ENCODE data around the gene STXBP6.

The STXBP6 gene

DNA sequence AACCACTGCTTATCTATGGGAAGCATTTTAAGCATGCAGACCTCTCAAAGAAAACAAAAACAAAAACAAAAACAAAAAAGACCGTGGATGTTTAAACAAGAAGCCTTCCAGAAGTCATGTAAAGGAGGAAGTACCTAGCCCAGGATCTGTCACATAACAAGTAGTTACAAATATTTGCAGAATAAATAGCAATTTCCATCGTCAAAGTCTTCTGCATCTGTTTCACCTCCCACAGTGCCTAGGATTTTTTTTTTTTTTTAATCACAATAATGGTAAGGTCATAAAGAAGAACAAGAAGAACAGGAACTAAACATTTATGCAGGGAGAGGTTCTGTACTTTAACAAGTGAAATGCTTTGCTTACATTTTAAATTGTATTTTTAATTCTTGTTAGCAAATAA is 2.4 kb upstream of the STXBP6 start:
- no peak for DNase-seq (ENCODE audit: low spot score)

DNA sequence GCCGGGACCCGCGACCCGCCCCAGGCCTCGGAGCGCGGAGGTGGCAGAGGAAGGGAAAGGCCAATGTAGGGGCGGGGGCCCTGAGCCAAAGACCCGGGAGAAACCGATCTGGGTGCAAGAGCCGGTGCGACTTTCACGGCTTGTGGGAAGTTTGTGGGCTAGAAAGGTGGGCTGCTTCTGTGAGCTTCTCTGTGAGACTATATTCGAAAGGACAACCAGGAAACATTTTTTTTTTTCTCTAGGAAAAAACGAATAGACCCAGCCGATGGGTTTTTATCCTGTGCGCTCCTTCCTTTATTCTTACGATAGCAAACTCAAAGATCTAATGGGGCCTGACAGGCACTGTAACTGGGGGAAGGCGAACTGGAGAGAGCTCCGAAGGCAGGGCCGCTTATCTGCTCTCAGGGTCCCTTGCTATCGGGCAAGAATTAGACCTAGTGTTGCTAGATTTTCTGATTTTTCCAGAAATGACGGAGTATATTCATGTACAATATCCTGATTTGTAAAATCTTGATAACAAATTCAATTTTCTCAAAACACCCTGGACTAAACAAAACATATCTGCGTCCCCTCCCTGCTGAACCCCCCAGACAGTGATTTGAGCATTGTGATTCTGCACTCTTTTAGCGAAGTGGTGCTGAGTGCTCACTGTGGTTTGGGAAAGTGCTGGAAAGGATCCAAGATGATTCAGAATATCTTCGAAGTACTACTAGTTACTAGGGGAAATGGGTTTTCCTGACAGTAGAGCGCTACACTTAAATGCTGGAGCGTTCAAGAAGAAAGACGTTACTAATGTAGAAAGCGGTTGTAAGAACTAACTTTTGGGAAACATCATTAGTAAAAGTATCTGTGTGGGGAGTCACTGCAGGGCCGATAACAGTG is 563 bp upstream of the STXBP6 start:
- DNase-seq (ENCODE audit: low spot score): peak; percentile 32

DNA sequence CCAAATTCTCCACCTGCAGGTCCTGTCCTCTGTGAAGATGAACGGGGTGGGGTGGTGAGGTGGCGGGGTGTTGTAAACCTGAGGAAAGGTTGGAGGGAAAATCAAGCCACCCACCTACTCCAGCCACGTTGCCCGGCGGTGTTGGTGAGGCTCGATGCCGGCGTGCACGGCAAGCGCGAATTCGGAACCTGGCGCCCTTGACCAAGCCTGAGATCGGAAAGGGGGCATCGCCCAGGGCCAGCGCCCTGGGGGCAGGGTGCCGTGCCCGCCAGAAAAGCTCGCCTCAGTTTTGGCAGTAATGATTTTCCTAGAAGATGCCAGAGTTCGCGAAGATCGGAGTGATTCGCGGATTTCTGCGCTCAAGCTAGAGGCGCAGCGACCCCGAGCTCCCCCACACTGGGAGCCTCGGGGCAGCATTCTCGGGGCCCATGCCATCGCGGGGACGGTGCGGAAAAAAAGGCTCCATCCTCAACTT is 817 bp downstream of the STXBP6 start:
- DNase-seq (ENCODE audit: low spot score): no peak

DNA sequence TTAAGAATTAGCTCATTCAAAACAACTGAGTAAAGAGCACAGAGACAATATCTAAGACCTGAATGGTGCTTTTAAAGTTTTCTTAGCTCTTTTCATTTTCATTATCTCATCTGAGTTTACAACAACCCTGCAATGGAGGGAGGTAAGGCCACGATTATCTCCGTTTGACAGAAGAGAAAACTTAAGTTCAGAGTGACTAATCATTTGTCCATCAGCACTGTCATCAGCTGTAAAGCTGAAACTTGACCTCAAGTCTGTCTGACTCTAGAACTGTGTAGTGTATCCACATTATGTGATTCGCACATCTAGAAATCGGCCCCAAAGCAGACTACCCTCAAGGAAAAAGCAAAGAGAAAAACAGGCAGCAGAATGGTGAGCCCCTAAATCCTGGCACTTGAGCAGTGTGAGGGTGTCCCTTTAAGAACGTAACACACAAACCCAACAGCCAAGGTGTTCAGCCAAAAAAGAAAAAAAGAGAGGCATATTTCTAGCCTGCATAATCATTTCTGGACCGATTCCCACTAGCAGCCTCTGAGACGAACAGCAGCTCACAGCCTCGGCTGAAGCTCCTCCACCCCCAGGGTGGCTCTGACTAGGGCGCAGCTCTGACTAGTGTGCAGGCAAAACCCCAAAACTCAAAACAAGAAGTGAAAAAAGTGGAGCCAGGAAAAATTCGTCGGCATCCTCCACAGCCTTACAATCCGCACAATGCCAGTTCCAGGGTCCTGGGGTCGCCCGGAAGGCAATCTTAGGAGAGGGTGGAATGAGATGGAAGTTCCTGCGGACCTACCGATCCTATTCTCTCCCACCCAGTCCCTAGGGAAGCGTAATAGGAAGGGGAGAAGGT is 1.6 kb downstream of the STXBP6 start:
- peak; percentile 32 for DNase-seq (ENCODE audit: low spot score)

DNA sequence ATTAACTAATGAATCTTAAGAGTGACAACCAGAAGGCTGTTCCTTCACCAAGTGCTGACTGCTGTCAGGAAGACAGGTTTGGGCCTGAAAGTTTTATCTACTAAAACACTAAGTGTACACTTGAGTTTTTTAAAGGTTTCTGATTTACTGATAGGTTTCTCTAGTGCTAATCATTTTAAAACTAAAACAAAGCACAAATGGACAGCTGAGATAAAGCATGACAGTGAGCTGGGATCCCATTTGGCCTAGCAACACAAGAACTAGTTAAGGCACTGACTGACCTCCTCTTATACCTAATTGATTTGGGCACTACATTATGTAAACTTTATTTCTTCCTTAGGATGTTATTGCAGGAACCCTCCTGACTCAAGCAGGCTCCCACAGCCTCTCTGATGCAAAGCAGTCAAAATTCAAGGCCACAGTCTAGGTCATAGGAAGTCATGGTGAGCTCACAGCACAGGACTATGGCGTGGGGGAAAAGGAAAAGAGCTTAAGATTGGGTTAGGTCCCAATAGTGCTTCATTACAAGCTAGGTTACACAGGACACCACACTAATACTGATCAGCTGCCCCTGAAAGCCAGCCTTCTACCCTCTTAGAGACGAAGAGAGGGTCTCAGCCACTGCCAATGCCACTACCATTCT is 3.5 kb downstream of the STXBP6 start:
- no peak for DNase-seq (ENCODE audit: low spot score)

DNA sequence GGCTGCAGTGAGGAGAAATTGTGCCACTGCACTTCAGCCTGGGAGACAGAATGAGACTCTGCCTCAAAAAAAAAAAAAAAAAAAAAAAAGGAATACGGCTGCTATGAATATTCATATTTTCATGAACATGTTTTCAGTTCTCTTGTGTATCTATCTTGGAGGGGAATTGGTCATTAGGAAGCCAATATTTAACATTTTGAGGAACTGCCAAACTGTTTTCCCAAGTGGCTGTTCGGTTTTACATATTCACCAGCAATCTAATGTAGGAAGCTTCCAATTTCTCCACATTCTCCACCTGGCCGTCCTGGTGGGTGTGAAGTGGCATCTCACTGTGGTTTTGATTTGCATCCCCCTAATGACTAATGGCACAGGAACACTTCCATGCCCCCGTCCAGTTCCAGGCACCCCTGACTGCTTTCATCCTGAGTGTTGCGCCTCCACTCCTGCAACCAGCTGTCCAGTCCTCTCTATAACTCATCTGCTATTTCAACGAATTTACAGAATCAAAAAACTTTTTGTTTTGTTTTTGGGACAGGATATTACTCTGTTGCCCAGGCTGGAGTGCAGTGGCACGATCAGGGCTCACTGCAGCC is 5.7 kb downstream of the STXBP6 start:
- no peak for DNase-seq (ENCODE audit: low spot score)

DNA sequence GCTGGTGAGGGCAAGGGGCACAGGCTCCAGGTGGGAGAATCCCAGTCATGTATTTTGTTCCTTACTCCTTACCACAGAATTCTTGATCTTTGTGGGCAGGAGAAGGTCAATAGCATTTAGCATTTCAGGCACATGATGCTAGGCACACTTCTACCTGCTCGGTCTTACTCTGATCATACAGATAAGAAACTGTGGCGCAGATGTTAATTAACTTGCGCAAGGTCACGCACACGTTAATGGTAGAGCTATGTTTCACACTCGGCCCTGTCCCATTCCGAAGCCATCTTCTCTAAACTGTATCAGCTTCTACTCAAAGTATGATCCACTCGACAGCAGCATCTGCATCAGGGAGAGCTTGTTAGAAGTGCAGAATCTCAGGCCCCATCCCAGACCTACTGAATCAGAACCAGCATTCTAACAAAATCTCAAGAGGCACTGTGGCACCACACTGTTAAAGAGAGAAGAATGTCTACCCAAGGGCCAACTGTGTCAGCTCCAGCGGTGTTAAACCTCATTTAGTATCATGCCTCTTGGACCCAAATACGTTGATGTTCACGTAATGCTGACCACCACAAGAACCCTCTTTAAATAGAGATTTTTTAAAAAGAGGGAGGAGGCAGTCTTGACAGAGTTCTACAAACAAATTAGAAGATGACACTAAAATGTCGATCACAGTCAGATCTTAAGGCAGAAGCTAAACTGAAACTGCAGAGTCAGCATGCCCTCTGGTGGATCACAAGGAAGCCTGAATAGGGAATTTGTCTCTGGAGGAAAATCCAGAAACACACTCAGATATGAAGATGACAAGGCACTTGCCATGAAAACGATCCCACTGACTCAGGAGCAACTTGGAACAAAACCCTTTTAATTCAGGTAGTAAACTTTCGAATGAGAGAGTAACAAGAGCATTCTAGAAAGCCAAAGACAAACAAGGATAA is 7.3 kb downstream of the STXBP6 start:
- DNase-seq (ENCODE audit: low spot score): peak; percentile 37

DNA sequence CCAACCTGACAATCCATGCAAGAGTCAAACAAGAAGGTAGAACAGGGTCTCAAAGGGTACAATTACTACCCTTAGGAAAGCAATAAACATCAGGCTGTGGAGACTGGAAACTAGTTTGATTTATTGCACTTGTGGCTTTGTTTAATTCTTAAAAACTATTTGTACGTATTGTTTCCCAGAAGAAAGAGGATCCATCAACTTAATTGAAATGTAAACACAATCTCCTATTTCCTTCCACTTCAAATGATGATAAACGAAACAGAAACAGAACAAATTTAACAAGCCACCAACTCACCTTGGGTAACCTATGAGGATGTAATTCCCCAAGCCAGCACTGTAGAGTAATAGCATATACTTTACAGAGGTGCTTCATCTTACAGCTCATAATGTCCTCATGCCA is 8.0 kb downstream of the STXBP6 start:
- no peak for DNase-seq (ENCODE audit: low spot score)

DNA sequence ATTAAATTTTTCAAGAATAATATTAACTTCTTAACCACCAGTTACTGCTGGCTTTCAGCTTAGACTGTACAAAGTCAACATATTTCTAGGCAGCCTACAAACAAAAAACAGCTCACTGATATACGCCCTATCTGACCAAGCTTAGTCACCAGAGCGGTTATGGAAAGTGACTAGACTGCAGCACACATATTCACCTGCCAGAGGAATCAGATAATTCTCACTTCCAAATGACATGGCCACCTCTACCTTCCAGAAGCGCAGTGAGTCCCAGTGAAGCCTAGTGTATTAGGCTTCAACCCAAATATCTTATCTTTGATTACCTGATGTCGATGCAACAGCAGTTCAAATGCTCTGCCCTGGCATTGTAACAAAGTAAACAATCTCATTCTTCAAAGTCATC is 8.5 kb downstream of the STXBP6 start:
- no peak for DNase-seq (ENCODE audit: low spot score)

DNA sequence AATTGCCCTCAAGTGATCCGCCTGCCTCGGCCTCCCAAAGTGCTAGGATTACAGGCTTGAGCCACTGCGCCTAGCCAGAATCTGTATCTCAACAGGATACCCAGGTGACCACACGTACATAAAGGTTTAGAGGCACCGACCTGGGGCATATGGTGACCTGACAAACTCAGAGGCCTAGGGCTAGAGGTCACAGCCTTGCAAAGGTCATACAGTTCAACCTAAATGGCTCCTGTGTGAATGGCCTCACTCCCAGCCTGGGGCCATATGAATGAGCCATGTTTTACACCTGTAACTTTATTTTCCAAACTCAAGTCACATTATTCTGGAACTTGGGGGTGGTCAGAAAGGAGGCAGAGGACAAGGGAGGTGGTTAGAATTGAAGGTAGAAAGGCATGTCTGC is 10.0 kb downstream of the STXBP6 start:
- DNase-seq (ENCODE audit: low spot score): no peak

DNA sequence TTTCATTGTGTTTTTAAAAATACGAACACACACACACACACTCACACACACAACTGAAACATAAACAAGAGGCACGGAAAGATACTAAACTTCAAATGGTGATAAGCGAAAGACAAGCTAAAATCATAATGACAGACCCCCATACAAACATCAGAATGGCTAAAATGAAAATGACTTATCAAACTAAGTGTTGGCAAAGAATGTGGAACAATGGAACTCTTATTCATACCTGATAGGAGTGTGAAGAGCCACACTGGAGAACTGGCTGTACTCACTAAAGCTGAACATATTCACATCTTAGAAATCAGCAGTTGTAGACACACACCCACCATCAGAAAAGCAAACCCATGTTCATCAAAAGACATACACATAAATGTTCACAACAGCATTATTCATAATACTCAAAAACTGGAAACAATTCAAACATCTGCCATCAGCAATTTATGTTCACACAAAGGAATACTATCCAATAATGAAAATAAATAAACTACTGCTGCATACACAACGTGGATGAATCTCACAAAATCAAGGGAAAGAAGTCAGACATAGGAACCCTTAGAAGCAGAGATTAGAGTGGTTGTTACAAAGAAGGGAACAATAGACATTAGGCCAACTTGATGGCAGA is 11.8 kb downstream of the STXBP6 start:
- no peak for DNase-seq (ENCODE audit: low spot score)

DNA sequence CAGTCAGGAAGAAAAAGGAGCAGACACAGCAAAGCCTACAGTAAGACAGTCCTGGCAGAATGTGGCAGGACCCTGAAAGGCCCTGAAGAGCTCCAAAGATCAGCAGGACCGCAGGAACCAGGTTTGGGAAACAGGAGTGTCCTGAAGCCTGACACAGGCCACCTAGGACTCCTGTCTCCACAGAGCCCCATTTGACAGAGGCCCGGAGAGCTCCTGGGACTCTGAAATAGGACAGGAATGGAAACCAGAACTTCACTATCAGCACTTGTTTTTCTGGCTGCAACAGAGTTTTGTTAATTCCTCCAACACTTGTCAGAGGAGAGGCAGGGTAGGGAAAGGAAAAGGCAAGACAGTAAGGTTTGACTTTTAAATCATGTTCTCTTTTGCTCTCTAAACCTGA is 12.9 kb downstream of the STXBP6 start:
- DNase-seq (ENCODE audit: low spot score): no peak

DNA sequence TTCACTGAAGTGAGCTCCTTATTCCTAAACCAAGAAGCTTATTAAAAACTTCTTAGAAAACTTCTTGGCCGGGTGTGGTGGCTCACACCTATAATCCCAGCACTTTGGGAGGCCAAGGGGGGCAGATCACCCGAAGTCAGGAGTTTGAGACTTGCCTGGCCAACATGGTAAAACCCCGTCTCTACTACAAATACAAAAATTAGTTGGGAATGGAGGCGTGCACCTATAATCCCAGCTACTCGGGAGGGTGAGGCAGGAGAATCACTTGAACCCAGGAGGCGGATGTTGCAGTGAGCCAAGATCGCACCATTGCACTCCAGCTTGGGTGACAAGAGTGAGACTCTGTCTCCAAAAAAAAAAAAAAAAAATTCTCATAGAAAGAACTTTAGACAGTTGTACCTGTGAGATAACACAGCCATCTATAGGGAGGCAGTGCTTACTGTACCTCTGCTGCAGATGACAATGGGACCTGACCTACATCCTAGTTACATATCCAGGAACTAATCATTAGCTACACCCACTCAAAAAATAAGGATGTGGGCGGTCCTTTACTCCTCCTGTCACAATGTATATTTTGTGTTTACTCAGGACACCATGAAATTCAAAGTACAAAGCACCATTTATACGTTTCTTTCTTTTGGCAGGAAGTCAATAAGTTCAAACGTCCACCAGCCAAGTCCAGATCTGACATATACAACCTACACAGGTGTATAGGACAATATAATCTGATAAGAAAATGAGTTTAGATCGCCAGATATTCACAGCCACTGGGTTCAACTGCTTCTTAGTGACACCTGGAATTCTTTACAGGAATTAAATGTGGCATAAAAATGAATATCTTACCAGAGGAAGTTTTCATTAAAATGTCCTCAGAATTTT is 14.9 kb downstream of the STXBP6 start:
- no peak for DNase-seq (ENCODE audit: low spot score)

DNA sequence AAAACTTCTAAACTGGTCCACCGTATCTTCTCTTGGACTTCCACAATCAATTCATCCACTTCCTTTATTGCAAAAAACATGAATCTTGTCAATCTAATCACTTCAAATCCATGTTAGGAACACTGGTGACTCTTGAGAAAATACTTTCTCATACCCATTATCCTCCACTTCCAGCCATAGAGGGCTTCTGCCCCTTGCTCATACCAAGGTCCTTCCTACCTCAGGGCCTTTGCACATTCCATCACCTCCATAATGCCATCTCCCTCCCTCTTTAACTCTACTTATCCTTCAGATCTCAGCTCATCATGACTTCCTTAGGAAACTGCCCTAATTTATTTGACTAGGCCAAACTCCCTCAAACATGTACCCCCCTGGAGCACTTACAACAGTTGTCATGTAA is 16.6 kb downstream of the STXBP6 start:
- DNase-seq (ENCODE audit: low spot score): no peak

DNA sequence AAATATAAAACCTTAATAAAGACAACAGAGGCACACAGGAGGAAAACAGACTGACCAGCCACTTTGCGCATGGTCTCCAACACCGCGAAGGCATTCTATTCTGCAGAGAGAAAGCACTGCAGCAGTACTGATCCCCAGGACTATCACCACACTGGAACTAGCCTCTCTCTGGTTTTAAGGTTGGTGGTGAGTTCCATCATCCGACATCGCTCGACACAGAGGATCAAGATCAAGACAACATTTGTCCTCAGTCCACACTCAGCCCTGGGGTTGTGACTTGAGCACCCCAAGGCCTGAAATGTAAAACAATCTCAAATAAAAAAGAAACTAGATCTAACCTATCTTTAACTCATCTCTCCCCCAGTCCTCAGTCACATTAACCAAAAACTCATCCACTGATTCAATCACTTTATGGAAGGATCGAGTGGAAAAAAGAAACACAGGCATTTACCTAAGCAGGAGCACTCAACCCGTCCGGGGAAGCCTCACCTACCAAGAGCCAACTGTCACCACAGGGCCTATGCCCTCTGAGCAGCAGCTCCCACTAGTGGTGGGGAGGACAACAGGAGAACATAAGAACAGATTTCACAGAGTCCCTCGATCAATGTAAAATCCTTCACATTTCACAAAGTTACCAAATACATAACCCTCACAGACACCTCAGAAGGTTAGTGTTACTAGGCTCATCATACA is 17.7 kb downstream of the STXBP6 start:
- DNase-seq (ENCODE audit: low spot score): peak; percentile 43

DNA sequence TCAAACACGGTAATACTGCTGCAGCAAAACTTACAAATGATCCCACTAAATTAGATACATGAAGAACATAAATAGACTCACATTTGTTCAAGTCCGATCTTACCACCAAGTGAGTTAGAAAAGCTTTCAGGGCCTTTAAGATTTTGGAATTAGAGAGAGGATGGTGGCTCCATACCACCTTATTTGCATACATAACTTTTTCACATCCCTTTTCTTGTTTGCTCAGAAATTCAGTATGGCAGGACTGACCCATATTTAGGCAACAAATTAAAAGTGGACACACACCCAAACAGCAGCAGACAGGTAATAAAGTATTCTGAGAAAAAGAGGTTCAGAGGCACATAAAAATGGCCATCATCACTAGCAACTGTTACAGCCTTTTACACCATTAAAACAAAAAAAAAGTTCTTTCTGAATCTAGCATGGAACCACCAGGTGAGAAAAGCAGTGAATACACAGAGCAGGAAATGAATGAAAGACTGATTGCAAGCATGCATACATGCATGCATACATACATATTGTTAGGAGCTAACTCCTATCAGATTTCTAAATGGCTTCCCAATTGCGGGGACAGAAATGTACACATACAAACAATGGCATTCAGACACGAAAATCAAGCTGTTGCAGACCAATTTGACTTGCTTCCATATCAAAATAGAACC is 23.3 kb downstream of the STXBP6 start:
- no peak for DNase-seq (ENCODE audit: low spot score)

DNA sequence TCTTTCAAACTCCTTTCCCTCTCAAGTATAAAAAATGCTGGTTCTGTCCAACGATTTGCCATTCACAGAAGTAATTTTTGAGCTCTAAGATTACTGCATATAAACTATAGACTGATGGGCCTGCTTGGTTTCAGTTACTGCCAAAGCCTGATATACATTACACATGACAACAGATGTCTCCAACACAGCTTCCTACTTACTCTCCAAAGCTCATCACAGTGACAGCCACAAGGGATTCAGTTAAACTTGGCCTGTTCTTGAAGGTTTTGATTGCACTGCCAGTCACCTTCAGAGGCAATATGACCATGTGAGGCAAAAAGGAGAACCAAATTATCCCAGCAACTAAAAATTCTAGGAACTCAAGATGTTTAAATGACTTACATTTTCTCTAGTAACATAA is 30.1 kb downstream of the STXBP6 start:
- DNase-seq (ENCODE audit: low spot score): no peak

DNA sequence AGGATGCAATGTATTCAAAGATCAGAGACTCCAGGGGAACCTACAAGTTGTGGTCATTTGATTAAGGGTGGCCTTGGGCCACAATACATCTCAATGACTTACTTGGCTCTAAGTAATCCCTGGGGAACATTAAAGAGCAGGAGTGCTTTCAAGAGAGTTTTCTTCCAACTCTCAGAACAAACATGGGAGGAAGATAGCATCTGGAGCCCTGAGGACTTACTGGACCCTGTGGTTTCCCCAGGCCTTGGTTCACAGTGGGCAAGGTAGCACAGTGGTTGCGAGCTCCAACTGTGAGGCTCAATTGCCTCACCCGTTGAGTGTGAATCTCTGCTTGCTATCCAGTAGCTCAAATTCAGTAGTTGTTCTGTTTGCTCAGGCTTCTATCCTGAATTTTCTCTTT is 32.4 kb downstream of the STXBP6 start:
- no peak for DNase-seq (ENCODE audit: low spot score)

Measured in RKO (cell line).